Breast epithelium (tissue), 4 donors: ENCODE results near the gene CCDC47. TPM values are rescaled to one million over a fixed set of nuclear protein-coding genes. Genes with fewer than 3 reads are reported as not detected.

Source experiments
- DNase-seq, 2 donors: peaks; one replicate each; pipeline ENCODE4 v3.0.0-alpha.2; 2019; ENCODE audit warnings: low spot score in 2 of 2
- H3K27ac ChIP-seq, 2 donors: fragments of 200-600 bp; sonication (generic) in 1 of 2; one replicate each; pipeline ENCODE4 v1.5.1; 2016 to 2019; ENCODE audit warnings: mild to moderate bottlenecking in 1 of 2
- H3K27me3 ChIP-seq, 2 donors: fragments of 200-600 bp; sonication (generic) in 1 of 2; one replicate each; pipeline versions ENCODE4 v1.5.1 to v1.6.0; 2017 to 2019; ENCODE audit warnings: control low read depth in 1 of 2, mild to moderate bottlenecking in 1 of 2
- H3K36me3 ChIP-seq: fragments of 200-600 bp; one replicate; pipeline ENCODE4 v1.5.1; 2019
- H3K4me1 ChIP-seq, 2 donors: fragments of 200-600 bp; sonication (generic); one replicate each; pipeline ENCODE4 v1.5.1; 2016 to 2019; ENCODE audit warnings: control low read depth in 1 of 2
- H3K4me3 ChIP-seq, 3 donors: fragments of 200-600 bp; sonication (generic); 1 replicate in 2 of 3; 2 replicates in 1 of 3; pipeline ENCODE4 v1.5.1; 2016 to 2019; ENCODE audit warnings: mild to moderate bottlenecking in 3 of 3, moderate library complexity in 2 of 3
- H3K9me3 ChIP-seq, 2 donors: fragments of 200-600 bp; sonication (generic) in 1 of 2; one replicate each; pipeline ENCODE4 v1.5.1; 2016 to 2019; ENCODE audit warnings: control low read depth in 1 of 2
- POLR2A ChIP-seq: fragments of 450-650 bp; IDR thresholded peaks from one replicate; pipeline ENCODE4 v1.6.1; 2016; ENCODE audit warnings: antibody characterized with exemption, mild to moderate bottlenecking, moderate library complexity
- POLR2AphosphoS5 ChIP-seq, 3 donors: sonication (generic); formaldehyde crosslinking; IDR thresholded peaks; one replicate each; pipeline ENCODE4 v1.6.1; 2017; ENCODE audit warnings: antibody characterized with exemption in 3 of 3
- intact Hi-C: fragments of 100-400 bp; cut with DNase I; formaldehyde crosslinking; loops from one replicate; pipeline ENCODE4 v1.15.1; 2023; ENCODE audit warnings: low total_unique reads
- total RNA-seq, 3 donors: library from RNA; depleted of rRNA; stranded (reverse); fragments of >200 nt; gene quantifications; one replicate each; pipeline ENCODE4 v1.1.0, GENCODE V29; 2016
- TF ChIP-seq, protein P1 (sequence below), 3 donors: fragments of 450-650 bp; IDR thresholded peaks; one replicate each; pipeline ENCODE4 v1.5.1; 2016 to 2017; ENCODE audit warnings: antibody characterized with exemption in 3 of 3, mild to moderate bottlenecking in 3 of 3, moderate library complexity in 3 of 3

CCDC47 gene
- total RNA-seq, 3 donors from 2014 or later = 54.1 to 89.5 (median 81.7) TPM

DNA sequence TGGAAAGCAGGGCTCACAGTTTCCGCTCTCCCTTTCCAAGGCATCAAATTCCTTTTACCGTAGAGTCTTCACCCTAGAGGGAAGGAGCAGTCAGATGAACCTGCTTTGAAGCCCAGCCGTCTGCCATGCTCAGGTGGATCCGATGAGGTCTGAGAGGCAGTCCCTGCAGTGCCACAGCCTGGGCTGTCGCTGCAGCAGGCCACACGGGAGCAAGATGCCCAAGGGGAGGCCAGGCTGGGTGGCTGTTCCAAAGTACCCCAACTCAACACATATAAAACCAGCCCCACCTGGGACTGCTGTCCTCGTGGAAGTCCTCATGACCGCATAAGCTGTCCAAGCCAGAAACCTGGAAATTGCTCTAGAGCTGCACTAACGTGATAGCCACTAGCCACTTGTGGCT, 68.6 kb downstream of the CCDC47 start:
- TF ChIP-seq POLR2AphosphoS5 (IDR thresholded peaks at IDR 0.05) = no peak
- TF ChIP-seq, protein P1, sequence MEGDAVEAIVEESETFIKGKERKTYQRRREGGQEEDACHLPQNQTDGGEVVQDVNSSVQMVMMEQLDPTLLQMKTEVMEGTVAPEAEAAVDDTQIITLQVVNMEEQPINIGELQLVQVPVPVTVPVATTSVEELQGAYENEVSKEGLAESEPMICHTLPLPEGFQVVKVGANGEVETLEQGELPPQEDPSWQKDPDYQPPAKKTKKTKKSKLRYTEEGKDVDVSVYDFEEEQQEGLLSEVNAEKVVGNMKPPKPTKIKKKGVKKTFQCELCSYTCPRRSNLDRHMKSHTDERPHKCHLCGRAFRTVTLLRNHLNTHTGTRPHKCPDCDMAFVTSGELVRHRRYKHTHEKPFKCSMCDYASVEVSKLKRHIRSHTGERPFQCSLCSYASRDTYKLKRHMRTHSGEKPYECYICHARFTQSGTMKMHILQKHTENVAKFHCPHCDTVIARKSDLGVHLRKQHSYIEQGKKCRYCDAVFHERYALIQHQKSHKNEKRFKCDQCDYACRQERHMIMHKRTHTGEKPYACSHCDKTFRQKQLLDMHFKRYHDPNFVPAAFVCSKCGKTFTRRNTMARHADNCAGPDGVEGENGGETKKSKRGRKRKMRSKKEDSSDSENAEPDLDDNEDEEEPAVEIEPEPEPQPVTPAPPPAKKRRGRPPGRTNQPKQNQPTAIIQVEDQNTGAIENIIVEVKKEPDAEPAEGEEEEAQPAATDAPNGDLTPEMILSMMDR (IDR thresholded peaks at IDR 0.05) = no peak
- no peak for TF ChIP-seq POLR2A
- no peak for DNase-seq
- no peak overlapping the region for H3K27ac ChIP-seq
- intact Hi-C loops = loop anchor here (5.0 kb wide), 1 partner anchor 323 kb away; no protein-coding TSS in a partner anchor
- H3K4me1 ChIP-seq = peaks cover 0 to 8% of the 10 kb centered on the region in 2 donors
- no peaks in the 10 kb centered on the region for H3K27me3 ChIP-seq
- H3K9me3 ChIP-seq = no peaks in the 10 kb centered on the region
- no peak overlapping the region for H3K4me3 ChIP-seq
- no peaks in the 10 kb centered on the region for H3K36me3 ChIP-seq

DNA sequence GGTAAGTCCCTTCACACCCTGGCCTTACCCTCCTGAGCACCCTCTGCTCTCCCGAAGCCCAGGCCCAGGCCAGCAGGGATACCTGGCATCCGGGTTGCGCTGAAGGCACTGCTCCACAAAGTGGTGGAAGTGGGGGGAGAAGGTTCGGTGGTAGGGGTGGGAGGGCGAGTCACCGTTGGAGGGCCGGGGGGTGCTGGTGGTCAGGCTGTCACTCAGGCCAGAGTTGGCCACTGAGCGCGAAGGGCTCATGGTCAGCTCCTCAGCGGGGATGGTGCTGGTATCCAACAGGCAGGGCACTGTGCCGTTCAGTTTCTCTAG, 69.2 kb downstream of the CCDC47 start:
- Histone ChIP-seq H3K4me3 (no peak overlapping the region), H3K27me3 (no peaks in the 10 kb centered on the region), H3K9me3 (no peaks in the 10 kb centered on the region), H3K4me1 (peaks cover 0 to 8% of the 10 kb centered on the region in 2 donors), H3K27ac (no peak overlapping the region), H3K36me3 (no peaks in the 10 kb centered on the region)
- intact Hi-C loops = loop anchor here (5.0 kb wide), 1 partner anchor 322 kb away; no protein-coding TSS in a partner anchor
- no peak for DNase-seq
- TF ChIP-seq POLR2A (no peak), POLR2AphosphoS5 (IDR thresholded peaks at IDR 0.05) (no peak)
- TF ChIP-seq, protein P1 (IDR thresholded peaks at IDR 0.05) = no peak

GRCh38 chr17:63703556-63704258, 69.7 kb downstream of the CCDC47 start:
- DNase-seq = no peak
- intact Hi-C loops = loop anchor here (5.0 kb wide), 1 partner anchor 321 kb away; no protein-coding TSS in a partner anchor
- Histone ChIP-seq H3K9me3 (no peaks in the 10 kb centered on the region), H3K4me3 (no peak overlapping the region), H3K27me3 (no peaks in the 10 kb centered on the region), H3K27ac (no peak overlapping the region), H3K4me1 (peaks cover 0 to 8% of the 10 kb centered on the region in 2 donors), H3K36me3 (no peaks in the 10 kb centered on the region)
- TF ChIP-seq, protein P1 (IDR thresholded peaks at IDR 0.05) = no peak
- TF ChIP-seq POLR2A (no peak), POLR2AphosphoS5 (IDR thresholded peaks at IDR 0.05) (no peak)

DNA sequence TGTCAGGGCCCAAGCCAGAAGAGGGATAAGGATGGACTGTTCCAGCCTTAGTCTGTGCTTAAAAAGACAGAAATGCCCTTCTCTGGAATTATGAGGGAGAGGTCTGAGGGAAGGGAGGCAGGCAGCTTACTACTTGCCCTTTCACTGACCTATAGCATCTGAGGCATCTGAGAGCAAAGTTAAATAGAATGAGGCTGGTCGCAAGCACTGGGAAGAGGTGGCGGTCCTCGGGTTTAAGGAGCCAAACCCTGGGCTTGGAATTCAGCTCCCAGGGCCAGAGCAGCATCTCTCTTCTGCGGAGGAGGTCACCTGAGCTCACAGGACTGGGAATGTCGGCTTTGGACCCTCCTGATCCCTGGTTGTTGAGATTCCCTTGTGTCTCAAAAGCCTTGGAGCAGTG, 70.4 kb downstream of the CCDC47 start:
- no peak for TF ChIP-seq POLR2AphosphoS5 (IDR thresholded peaks at IDR 0.05)
- TF ChIP-seq POLR2A = no peak
- TF ChIP-seq, protein P1 (IDR thresholded peaks at IDR 0.05) = no peak
- DNase-seq = no peak
- H3K27ac ChIP-seq = no peak overlapping the region
- H3K36me3 ChIP-seq = no peaks in the 10 kb centered on the region
- intact Hi-C loops = loop anchor here (5.0 kb wide), 1 partner anchor 321 kb away; no protein-coding TSS in a partner anchor
- no peaks in the 10 kb centered on the region for H3K27me3 ChIP-seq
- no peak overlapping the region for H3K4me3 ChIP-seq
- H3K9me3 ChIP-seq = no peaks in the 10 kb centered on the region
- H3K4me1 ChIP-seq = peaks cover 0 to 8% of the 10 kb centered on the region in 2 donors

- Histone ChIP-seq H3K27me3 (no peaks in the 10 kb centered on the region), H3K36me3 (no peaks in the 10 kb centered on the region), H3K4me1 (peaks cover 0 to 8% of the 10 kb centered on the region in 2 donors), H3K27ac (no peak overlapping the region), H3K4me3 (no peak overlapping the region), H3K9me3 (no peaks in the 10 kb centered on the region)
- intact Hi-C loops = loop anchor here (5.0 kb wide), 1 partner anchor 320 kb away; no protein-coding TSS in a partner anchor
- no peak for DNase-seq
- TF ChIP-seq POLR2A (no peak), POLR2AphosphoS5 (IDR thresholded peaks at IDR 0.05) (no peak)
- TF ChIP-seq, protein P1 (IDR thresholded peaks at IDR 0.05) = no peak
These were observed 70.7 kb downstream of the CCDC47 start for GRCh38 chr17:63702721-63703015.
